Keratinocyte (primary cell): ENCODE measurements around the gene ZC3H8. TPM values are rescaled to one million over a fixed set of nuclear protein-coding genes. Genes with fewer than 3 reads are reported as not detected.

Source experiments
- DNase-seq: peaks from one replicate; pipeline ENCODE4 v3.0.0-alpha.2; 2011; ENCODE audit warnings: low read depth, missing footprints, low spot score
- FAIRE-seq: peaks from 2 replicates; lab custom pipeline; 2011; peaks lifted over from hg19 to GRCh38; lab: Jason Lieb, UNC
- H2AFZ ChIP-seq: 2 replicates; pipeline ENCODE4 v1.6.0; 2012; ENCODE audit warnings: low read length, control low read depth, inconsistent platforms; ENCODE audit not compliant: control insufficient read depth
- H3K27ac ChIP-seq: 2 replicates; pipeline ENCODE4 v1.5.1; 2011; ENCODE audit warnings: low read length; ENCODE audit not compliant: control insufficient read depth, insufficient read depth
- H3K27me3 ChIP-seq: 3 replicates; pipeline ENCODE4 v1.6.0; 2011; ENCODE audit warnings: low read length; ENCODE audit not compliant: control insufficient read depth, insufficient read depth; ENCODE audit errors: extremely low read depth
- H3K36me3 ChIP-seq, 2 experiments: 2 replicates in 1 of 2; 3 replicates in 1 of 2; pipeline ENCODE4 v1.5.1; 2011; ENCODE audit warnings: low read length in 2 of 2, mild to moderate bottlenecking in 1 of 2; ENCODE audit not compliant: control insufficient read depth in 2 of 2, insufficient read depth in 2 of 2; ENCODE audit errors: extremely low read depth in 1 of 2
- H3K4me1 ChIP-seq: 3 replicates; pipeline ENCODE4 v1.5.1; 2011; ENCODE audit warnings: low read length; ENCODE audit not compliant: control insufficient read depth, insufficient read depth; ENCODE audit errors: extremely low read depth
- H3K4me2 ChIP-seq: 3 replicates; pipeline ENCODE4 v1.6.0; 2011; ENCODE audit warnings: low read depth, low read length; ENCODE audit not compliant: control insufficient read depth, insufficient read depth; ENCODE audit errors: extremely low read depth
- H3K4me3 ChIP-seq, 3 experiments: fragments of 200-600 bp in 1 of 3; sonication (generic) in 1 of 3; 2 replicates in 2 of 3; 3 replicates in 1 of 3; pipeline ENCODE4 v1.5.1; 2011 to 2016; ENCODE audit warnings: low read length in 3 of 3, mild to moderate bottlenecking in 3 of 3, control low read depth in 2 of 3, inconsistent platforms in 1 of 3, low read depth in 1 of 3, mixed read lengths in 1 of 3, mixed run types in 1 of 3, moderate library complexity in 1 of 3; ENCODE audit not compliant: control insufficient read depth in 2 of 3, insufficient read depth in 2 of 3; ENCODE audit errors: extremely low read depth in 1 of 3
- H3K79me2 ChIP-seq: 2 replicates; pipeline ENCODE4 v1.6.0; 2012; ENCODE audit warnings: low read length; ENCODE audit not compliant: control insufficient read depth, insufficient read depth
- H3K9ac ChIP-seq: 3 replicates; pipeline ENCODE4 v1.6.0; 2011; ENCODE audit warnings: low read length; ENCODE audit not compliant: control insufficient read depth, insufficient read depth; ENCODE audit errors: extremely low read depth
- H3K9me1 ChIP-seq: 3 replicates; pipeline ENCODE4 v1.6.0; 2011; ENCODE audit warnings: low read length; ENCODE audit not compliant: control insufficient read depth, insufficient read depth; ENCODE audit errors: extremely low read depth
- H3K9me3 ChIP-seq: 2 replicates; pipeline ENCODE4 v1.5.1; 2012; ENCODE audit warnings: low read depth, low read length; ENCODE audit not compliant: control insufficient read depth
- H4K20me1 ChIP-seq: 3 replicates; pipeline ENCODE4 v1.6.0; 2011; ENCODE audit warnings: low read length; ENCODE audit not compliant: control insufficient read depth, insufficient read depth; ENCODE audit errors: extremely low read depth
- EZH2 ChIP-seq: IDR thresholded peaks from one replicate; pipeline ENCODE4 v1.6.1; 2012; ENCODE audit warnings: inconsistent platforms, mild to moderate bottlenecking, low read length, moderate library complexity
- dilution Hi-C: fragments of 300-500 bp; cut with MboI; formaldehyde crosslinking; loops from one replicate; pipeline ENCODE4 v1.7.0; 2020; ENCODE audit warnings: low sequenced_read_pairs; ENCODE audit not compliant: extremely low pct_ligation_motif_present
- polyA plus RNA-seq, 5 experiments: library from polyadenylated mRNA; depleted of rRNA in 3 of 5; stranded (reverse) in 3 of 5; stranded (forward) in 1 of 5; unstranded in 1 of 5; fragments of >200 nt; gene quantifications; 1 replicate in 1 of 5; 2 replicates in 3 of 5; 3 replicates in 1 of 5; pipeline versions ENCODE4 v1.2.1 to v1.2.3, GENCODE V29; 2011 to 2012; ENCODE audit warnings: missing spikeins in 2 of 5, low read depth in 1 of 5, low replicate concordance in 1 of 5
- TF ChIP-seq, protein P1 (sequence below), 3 experiments: IDR thresholded peaks in 1 of 3; conservative IDR thresholded peaks in 1 of 3; optimal IDR thresholded peaks in 1 of 3; 2 replicates in 2 of 3; 3 replicates in 1 of 3; pipeline versions ENCODE3 to v1.5.1; 2011; ENCODE audit warnings: low read length in 3 of 3, mild to moderate bottlenecking in 3 of 3, moderate library complexity in 2 of 3, control low read depth in 1 of 3, inconsistent platforms in 1 of 3; ENCODE audit not compliant: insufficient read depth in 2 of 3; ENCODE audit errors: extremely low read depth in 1 of 3

The ZC3H8 gene
- polyA plus RNA-seq, 1 donor (not counting 4 experiments of a cell fraction or from before 2014, with no cell fraction given) = 11.4 TPM

DNA sequence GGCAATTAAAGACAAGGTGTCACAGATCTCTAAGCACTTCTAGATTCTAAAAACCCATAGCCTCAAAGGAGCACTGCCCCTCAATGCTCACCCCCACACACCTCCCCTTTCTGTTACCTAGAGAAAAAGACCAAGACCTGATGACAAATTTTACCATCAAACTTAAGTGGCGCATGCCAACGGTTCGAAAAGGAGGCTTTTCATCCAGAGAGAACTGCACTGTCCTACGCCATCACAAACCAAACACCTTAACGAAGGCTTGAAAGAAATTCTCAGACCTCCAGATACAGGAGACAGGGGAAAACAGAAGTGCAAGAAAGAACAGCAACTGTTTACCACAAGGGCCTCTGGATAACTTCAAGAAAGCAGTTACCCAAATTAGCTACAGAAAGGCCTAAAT, 18.5 kb upstream of the ZC3H8 start:
- dilution Hi-C loops = no loop called here
- Histone ChIP-seq H3K9me3 (no peaks in the 10 kb centered on the region), H3K36me3 (no peaks in the 10 kb centered on the region), H3K4me3 (no peak overlapping the region), H2AFZ (no peak overlapping the region), H3K4me2 (no peak overlapping the region), H3K4me1 (no peaks in the 10 kb centered on the region), H3K9ac (no peak overlapping the region), H3K27me3 (no peaks in the 10 kb centered on the region), H3K9me1 (no peaks in the 10 kb centered on the region), H3K27ac (no peak overlapping the region), H3K79me2 (no peaks in the 10 kb centered on the region), H4K20me1 (no peaks in the 10 kb centered on the region)
- TF ChIP-seq EZH2 = no peak
- TF ChIP-seq, protein P1, sequence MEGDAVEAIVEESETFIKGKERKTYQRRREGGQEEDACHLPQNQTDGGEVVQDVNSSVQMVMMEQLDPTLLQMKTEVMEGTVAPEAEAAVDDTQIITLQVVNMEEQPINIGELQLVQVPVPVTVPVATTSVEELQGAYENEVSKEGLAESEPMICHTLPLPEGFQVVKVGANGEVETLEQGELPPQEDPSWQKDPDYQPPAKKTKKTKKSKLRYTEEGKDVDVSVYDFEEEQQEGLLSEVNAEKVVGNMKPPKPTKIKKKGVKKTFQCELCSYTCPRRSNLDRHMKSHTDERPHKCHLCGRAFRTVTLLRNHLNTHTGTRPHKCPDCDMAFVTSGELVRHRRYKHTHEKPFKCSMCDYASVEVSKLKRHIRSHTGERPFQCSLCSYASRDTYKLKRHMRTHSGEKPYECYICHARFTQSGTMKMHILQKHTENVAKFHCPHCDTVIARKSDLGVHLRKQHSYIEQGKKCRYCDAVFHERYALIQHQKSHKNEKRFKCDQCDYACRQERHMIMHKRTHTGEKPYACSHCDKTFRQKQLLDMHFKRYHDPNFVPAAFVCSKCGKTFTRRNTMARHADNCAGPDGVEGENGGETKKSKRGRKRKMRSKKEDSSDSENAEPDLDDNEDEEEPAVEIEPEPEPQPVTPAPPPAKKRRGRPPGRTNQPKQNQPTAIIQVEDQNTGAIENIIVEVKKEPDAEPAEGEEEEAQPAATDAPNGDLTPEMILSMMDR (optimal IDR thresholded peaks at IDR 0.05 in 1 of 3, IDR thresholded peaks at IDR 0.05 in 1 of 3, conservative IDR thresholded peaks at IDR 0.05 in 1 of 3; ENCODE audit: extremely low read depth in 1 of 3, insufficient read depth in 2 of 3, low read length in 3 of 3) = no peak
- DNase-seq (no peak), FAIRE-seq (no peak)

DNA sequence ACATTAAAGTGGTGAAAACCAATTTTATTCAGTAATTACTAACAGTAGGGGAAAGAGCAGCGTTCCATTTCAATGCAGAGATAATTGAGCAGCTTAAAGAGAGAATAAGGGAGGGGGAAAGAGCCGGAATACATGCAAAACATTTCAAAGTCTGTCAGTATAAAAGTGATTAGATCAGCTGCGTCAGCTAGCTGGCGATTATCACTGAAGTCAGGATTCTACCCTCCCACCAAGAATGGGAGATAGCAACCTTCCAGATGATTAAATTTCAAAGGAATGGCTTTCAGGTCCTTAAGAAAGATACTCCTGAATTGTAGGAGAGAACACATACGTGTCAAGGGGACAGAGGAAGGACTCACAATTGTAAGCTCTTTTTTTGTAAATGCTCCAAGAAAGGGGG, 17.8 kb upstream of the ZC3H8 start:
- no peaks in the 10 kb centered on the region for H3K79me2 ChIP-seq
- DNase-seq (no peak), FAIRE-seq (no peak)
- no peaks in the 10 kb centered on the region for H3K9me3 ChIP-seq
- H2AFZ ChIP-seq = no peak overlapping the region
- no peaks in the 10 kb centered on the region for H3K27me3 ChIP-seq
- H3K36me3 ChIP-seq = no peaks in the 10 kb centered on the region
- H3K9me1 ChIP-seq = no peaks in the 10 kb centered on the region
- dilution Hi-C loops = no loop called here
- no peak overlapping the region for H3K9ac ChIP-seq
- no peaks in the 10 kb centered on the region for H3K4me1 ChIP-seq
- no peaks in the 10 kb centered on the region for H4K20me1 ChIP-seq
- H3K27ac ChIP-seq = no peak overlapping the region
- TF ChIP-seq, protein P1 (optimal IDR thresholded peaks at IDR 0.05 in 1 of 3, IDR thresholded peaks at IDR 0.05 in 1 of 3, conservative IDR thresholded peaks at IDR 0.05 in 1 of 3; ENCODE audit: extremely low read depth in 1 of 3, insufficient read depth in 2 of 3, low read length in 3 of 3) = no peak
- no peak for TF ChIP-seq EZH2
- no peak overlapping the region for H3K4me2 ChIP-seq
- no peak overlapping the region for H3K4me3 ChIP-seq
